Mesodermal cell (in vitro differentiated cells): Measurements from ENCODE around the gene MMP23B.
"Not testable (repeated sequence)": the region's sequence is repeated elsewhere in the genome, so short reads cannot be mapped to it uniquely, and the experiment has no call there.

Source experiments
- H3K27ac ChIP-seq: 2 replicates; pipeline ENCODE4 v1.7.0; 2013; ENCODE audit warnings: mild to moderate bottlenecking, low read depth, low read length, moderate library complexity; ENCODE audit not compliant: severe bottlenecking
- H3K36me3 ChIP-seq: 2 replicates; pipeline ENCODE4 v1.7.1; 2013; ENCODE audit warnings: mild to moderate bottlenecking, low read length, moderate library complexity; ENCODE audit not compliant: control insufficient read depth, insufficient read depth
- H3K4me1 ChIP-seq: one replicate; pipeline ENCODE4 v1.7.1; 2013; ENCODE audit warnings: mild to moderate bottlenecking, low read length; ENCODE audit not compliant: insufficient read depth, control insufficient read depth, poor library complexity, severe bottlenecking
- H3K4me3 ChIP-seq: 2 replicates; pipeline ENCODE4 v1.7.0; 2013; ENCODE audit warnings: low read length, control low read depth, mild to moderate bottlenecking; ENCODE audit not compliant: insufficient read depth, poor library complexity, severe bottlenecking; ENCODE audit errors: extremely low read depth
- H3K9me3 ChIP-seq: 2 replicates; pipeline ENCODE4 v1.7.1; 2013; ENCODE audit warnings: mild to moderate bottlenecking, low read length, moderate library complexity; ENCODE audit not compliant: control insufficient read depth
- WGBS, 2 experiments: methylation state at CpG; one replicate each; pipeline ENCODE4 v1.1.5; 2013; ENCODE audit warnings: missing lambda C conversion rate in 2 of 2; ENCODE audit not compliant: insufficient coverage in 2 of 2; 5-methylcytosine and 5-hydroxymethylcytosine counted together

Gene MMP23B

DNA sequence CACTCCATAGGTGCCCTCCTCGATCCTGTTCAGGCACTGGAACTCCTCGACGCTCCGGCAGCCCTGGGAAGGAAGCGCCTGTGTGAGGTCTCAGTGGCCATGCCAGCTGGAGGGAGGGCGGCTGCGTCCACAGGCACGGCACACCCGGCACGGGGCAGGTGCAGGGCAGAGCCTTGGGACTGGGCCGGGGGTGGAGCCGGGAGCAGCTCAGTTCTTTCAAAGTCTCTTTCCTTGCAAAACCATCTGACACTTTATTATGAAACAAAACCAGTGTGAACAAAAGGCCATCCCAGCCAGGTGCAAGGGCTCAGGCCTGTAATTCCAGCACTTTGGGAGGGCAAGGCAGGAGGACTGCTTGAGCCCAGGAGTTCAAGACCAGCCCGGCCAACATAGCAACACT lies 6.6 kb downstream of the MMP23B start:
- H3K36me3 ChIP-seq, H3K4me1 ChIP-seq, H3K9me3 ChIP-seq, H3K27ac ChIP-seq, H3K4me3 ChIP-seq: not testable (repeated sequence)
- 88% methylated on average over 7 of the region's 13 CpGs; no CpG with 5 or more reads in 1 of the 2 experiments for WGBS, 2 experiments

DNA sequence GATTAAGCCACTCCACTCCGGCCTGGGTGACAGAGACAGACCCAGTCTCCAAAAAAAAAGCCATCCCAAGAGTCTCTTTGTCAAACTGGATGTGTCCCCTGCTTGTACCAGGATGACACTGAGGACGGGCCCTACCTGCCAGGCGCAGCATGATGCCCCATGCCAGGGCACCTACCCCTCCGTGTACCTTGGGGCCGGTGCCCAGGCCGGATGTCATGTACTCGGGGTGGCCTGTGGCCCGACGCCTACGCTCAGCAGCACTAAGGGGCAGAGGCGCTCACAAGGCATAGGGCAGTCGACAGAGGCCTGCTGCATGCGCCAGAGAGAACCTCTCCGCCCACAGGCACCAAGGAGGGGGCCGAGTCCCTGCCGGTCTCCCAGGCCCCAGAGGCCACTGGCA lies 7.4 kb downstream of the MMP23B start:
- H3K4me3 ChIP-seq, H3K36me3 ChIP-seq, H3K27ac ChIP-seq, H3K9me3 ChIP-seq, H3K4me1 ChIP-seq: not testable (repeated sequence)
- 97% methylated on average over 4 to 13 of the region's 16 CpGs for WGBS, 2 experiments

DNA sequence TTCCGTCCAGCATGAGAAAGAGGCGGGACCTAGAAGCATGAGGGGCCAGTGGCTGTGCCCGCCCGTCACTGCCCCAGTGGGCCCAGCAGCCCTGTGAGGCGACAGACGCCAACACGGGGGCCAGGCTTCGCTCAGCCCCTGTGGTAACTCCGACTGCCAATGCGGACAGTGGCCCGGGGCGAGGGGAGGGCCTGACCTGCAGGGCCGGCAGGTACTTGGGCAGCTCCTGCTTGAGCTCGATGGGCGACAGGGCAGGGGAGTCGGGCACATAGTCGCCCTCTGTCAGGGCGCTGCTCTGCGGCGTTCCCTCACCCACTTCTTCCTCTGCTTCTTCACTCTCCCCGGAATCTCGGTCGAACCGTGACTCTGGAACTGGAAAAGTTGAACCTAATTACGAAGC lies 8.1 kb downstream of the MMP23B start:
- H3K36me3 ChIP-seq, H3K4me3 ChIP-seq, H3K9me3 ChIP-seq, H3K4me1 ChIP-seq, H3K27ac ChIP-seq: not testable (repeated sequence)
- no CpG with 5 or more reads among the region's 25 CpGs for WGBS, 2 experiments

DNA sequence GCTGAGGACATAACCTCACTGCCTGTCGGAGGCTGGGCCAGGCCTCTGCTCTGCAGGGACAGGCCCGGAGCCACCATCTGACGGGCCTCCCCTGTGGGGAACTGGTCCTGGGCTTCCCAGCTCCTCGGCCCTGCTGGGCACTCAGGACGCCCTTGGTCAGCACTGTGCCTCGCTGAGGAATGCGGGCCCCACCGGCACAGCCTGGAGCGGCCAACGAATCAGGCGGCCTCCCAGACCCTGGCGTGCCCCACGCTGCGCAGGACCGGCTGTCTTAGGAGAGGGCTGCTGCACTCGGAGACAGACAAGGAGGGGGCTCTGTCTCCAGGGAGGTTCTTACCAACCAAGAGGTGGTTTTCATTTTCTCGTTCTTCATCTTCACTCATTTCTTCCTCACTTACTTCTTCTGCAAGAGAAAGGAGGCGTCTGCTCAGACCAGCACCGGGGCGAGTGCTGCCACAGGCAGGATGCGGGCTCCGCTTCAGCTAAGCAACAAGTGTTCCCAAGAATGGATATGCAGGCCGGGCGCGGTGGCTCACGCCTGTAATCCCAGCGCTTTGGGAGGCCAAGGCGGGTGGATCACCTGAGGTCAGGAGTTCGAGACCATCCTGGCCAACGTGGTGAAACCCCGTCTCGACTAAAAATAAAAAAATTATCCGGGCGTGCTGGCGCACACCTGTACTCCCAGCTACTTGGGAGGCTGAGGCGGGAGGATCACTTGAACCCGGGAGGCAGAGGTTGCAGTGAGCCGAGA lies 8.9 kb downstream of the MMP23B start:
- not testable (repeated sequence) for H3K27ac ChIP-seq, H3K4me3 ChIP-seq, H3K4me1 ChIP-seq, H3K9me3 ChIP-seq
- H3K36me3 ChIP-seq: peaks cover 13% of the 10 kb centered on the region
- WGBS, 2 experiments: 89 to 92% methylated on average over 11 to 15 of the region's 38 CpGs

DNA sequence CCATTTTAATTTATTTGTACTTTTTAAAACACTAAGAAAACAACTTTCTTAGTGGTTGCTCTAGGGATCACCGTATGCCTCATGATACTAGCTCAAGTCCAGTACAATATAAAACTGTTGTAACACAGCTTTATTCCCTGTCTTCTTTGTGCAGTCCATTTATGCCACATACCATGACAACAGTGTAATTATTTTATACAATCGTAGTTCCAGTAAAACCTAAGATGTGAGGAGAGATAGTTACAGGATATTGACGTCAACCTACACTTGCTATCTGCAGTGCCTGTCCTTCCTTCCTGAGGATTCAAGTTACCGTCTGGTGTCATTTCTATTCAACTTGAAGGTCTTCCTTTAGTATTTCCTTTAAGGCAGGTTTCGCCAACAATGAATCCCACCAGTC lies 14.4 kb downstream of the MMP23B start:
- H3K9me3 ChIP-seq, H3K4me1 ChIP-seq, H3K4me3 ChIP-seq, H3K27ac ChIP-seq: not testable (repeated sequence)
- WGBS, 2 experiments: 63% methylated on average over 1 of the region's 5 CpGs; no CpG with 5 or more reads in 1 of the 2 experiments
- peaks cover 49% of the 10 kb centered on the region for H3K36me3 ChIP-seq

DNA sequence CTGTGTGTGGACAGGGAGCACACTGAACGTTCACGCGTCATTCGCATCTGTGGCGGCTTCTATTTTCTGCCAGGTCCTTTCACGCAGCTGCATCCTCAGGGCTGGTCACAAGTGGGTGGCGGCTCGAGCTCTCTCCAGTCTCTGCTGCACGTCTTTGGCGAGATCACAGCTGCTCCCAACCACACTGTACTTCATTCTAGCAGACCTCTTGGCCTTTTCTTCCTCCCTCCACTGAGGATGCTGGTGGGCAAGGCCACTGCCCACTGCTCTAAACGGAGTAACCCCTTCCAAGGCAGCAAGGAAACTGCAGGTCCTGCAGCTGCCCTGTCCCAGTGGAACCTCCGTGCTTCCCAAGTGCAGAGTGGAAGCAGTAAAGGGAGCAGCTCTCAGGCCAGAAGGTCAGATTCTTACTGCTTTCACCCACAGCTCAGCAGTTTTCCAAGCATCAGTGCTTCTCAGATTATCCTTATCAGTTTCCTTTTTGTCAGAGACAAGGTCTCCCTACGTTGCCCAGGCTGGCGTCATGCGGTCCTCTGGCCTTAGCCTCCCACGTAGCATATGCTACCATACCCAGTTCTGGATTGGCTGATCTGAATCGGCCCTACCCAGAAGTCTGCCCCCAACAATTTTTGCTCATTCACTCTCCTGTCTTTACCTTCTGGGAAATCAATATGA lies 15.7 kb downstream of the MMP23B start:
- not testable (repeated sequence) for H3K4me3 ChIP-seq, H3K4me1 ChIP-seq, H3K9me3 ChIP-seq, H3K27ac ChIP-seq
- H3K36me3 ChIP-seq: peaks cover 63% of the 10 kb centered on the region
- 94 to 98% methylated on average over 6 to 15 of the region's 17 CpGs for WGBS, 2 experiments

DNA sequence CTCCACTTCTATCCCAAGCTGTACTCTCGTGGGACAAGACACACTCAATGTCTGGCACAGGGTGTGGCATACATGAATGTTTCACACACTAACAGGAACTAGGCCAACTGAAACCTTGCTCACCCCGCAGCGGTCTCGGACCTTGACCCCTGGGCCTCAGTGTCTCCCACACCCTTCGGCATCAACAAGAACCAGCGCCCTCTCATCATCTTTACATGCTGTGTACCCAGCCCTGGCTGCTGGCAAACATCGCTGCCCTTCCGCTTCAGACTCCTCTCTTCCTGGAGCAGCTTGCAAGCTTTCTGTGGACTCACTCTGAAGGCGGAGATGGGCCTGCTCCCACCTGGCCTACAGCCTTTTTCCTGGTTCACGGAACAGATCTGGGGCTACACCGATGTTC lies 16.3 kb downstream of the MMP23B start:
- peaks cover 68% of the 10 kb centered on the region for H3K36me3 ChIP-seq
- 92 to 95% methylated on average over 8 to 11 of the region's 11 CpGs for WGBS, 2 experiments
- not testable (repeated sequence) for H3K9me3 ChIP-seq

DNA sequence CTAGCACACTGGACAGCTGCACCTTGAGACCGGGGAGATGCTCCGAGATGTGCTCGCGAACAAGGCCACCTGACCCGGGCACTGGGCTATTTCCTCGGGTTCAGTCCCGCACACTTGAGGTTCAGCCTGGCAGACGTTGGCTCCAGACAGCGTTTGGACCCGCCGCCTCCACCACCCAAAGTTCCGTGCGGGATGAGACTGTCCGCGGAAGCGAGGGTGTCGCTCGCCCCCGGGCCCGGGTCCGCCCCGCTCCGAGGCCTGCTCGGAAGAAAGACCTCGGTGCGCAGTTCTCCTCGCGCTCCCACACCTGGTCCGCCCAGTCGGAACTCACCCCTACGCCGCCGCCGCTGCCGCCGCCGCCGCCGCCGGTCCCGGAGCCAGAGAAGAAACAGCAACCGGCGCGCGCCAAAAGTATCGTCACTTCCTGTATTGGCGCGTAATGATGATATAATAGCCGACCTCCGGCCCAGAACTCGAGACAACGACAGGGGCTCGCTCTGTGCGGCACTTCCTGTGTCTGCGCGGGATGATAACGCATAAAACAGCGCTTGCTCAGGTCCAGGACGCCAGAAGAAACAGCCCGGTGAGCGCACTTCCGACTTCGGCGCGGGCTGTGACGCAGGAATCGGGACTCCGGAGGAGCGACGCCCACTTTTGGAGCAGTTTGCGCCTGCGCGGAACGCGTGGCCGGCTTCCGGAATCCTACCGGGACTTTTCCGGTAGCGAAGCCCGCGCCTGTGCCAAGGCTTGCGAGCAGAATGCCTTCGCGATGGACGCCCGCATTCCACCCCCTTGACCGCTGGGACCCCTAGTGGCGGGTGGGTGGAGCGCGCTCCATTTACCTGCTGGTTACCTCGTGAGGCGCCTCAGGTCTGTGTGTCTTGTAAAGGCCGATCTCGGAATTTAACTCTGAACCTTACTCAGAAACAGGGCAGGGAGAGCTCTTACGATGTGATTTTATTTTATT lies 26.9 kb downstream of the MMP23B start, which contains the start of gene CDK11B:
Gene CDK11B (minus strand): TSS at position 422 of the 967 bp plus-strand sequence. CDS start 1,519 bp downstream, outside the sequence.
- 0% methylated on average over 34 to 43 of the region's 96 CpGs for WGBS, 2 experiments
- not testable (repeated sequence) for H3K4me1 ChIP-seq, H3K9me3 ChIP-seq
- H3K4me3 ChIP-seq: peak within 1 kb of the TSS; percentile 54
- peaks cover 29% of the 10 kb centered on the region for H3K36me3 ChIP-seq
- peak within 1 kb of the TSS; percentile 99 for H3K27ac ChIP-seq

More for the DNA sequence above, 16.3 kb downstream of the MMP23B start:
- H3K4me3 ChIP-seq, H3K4me1 ChIP-seq, H3K27ac ChIP-seq: not testable (repeated sequence)

DNA sequence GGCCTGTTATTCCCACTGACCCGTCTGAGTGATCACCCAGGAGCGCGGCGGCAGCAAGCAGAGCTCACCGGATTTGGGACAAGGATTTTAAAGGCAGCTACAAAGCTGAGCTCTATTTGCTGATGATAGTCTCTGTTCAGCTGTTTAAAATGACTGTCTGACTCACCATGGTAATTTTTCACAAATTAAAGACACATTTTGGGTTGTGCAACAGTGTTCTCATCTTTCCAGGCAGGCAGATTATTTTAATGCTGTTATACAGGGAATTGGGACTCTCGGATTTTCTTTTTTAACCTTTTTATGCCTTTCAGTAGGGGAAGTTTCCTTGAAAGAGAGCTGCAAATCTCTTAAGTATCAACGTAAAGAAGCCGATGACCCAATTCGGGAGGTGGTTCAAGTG lies 30.4 kb downstream of the MMP23B start:
- not testable (repeated sequence) for H3K27ac ChIP-seq, H3K4me3 ChIP-seq
- WGBS, 2 experiments: 100% methylated on average over 3 of the region's 9 CpGs; no CpG with 5 or more reads in 1 of the 2 experiments

DNA sequence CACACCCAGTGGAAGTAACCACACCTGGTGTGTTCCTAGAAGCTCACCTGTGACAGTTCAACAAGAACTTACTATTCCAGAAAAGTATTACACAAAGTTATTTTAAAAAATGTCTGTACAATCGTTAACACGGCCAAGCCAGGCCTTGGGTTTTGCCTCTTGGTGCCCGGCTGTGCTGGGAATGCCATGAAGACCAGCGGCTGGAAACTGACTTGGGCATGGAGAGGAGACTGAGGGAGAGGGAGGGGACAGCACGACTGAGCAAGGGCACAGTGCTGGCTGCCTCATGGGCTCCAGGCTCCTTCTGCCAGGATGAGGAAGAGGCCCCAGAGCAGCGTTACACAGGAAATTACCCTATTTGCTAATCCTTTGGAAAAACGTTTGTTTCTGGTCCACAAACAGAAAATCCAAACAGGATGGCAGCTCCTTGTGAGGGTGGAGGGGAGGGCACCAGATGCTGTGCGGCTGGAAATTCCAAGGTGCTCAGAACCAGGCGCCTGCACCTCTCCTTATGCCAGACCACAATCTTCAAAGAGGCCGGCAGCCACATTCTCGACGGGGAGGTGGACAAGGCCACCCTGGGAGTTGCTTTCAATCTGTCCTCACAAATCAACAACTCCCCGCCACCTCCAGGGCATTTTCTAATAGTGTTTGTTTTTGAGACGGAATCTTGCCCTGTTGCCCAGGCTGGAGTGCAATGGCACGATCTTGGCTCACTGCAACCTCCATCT lies 31.0 kb downstream of the MMP23B start:
- H3K27ac ChIP-seq, H3K4me1 ChIP-seq, H3K4me3 ChIP-seq, H3K9me3 ChIP-seq: not testable (repeated sequence)
- WGBS, 2 experiments: 100% methylated on average over 1 to 2 of the region's 15 CpGs
- peaks cover 24% of the 10 kb centered on the region for H3K36me3 ChIP-seq

More for the DNA sequence above, 30.4 kb downstream of the MMP23B start:
- H3K9me3 ChIP-seq, H3K4me1 ChIP-seq: not testable (repeated sequence)
- H3K36me3 ChIP-seq: peaks cover 20% of the 10 kb centered on the region
